Fibroblast of skin of right biceps (primary cell): Measurements from ENCODE around the gene RPL23.

Experiments used
- DNase-seq: peaks from one replicate; pipeline ENCODE4 v3.0.0-alpha.2; 2013

RPL23 gene

GRCh38 chr17:38853292-38854219 is at the start of gene RPL23:
Gene RPL23 (minus strand): TSS chr17:38853721. CDS start chr17:38853710, 11 bp downstream.
- peak; percentile 98 for DNase-seq

- peak; percentile 100 for DNase-seq
These were observed 47.6 kb upstream of the RPL23 start for GRCh38 chr17:38900978-38901656.

GRCh38 chr17:38899421-38899820 is 45.9 kb upstream of the RPL23 start:
- no peak for DNase-seq

- DNase-seq = no peak
These were observed 45.4 kb upstream of the RPL23 start for GRCh38 chr17:38898812-38899348.

GRCh38 chr17:38898291-38898679 is 44.8 kb upstream of the RPL23 start:
- no peak for DNase-seq

GRCh38 chr17:38897671-38898290 is 44.3 kb upstream of the RPL23 start:
- DNase-seq = no peak

- DNase-seq = no peak
These were observed 43.7 kb upstream of the RPL23 start for GRCh38 chr17:38897176-38897575.

GRCh38 chr17:38896346-38896954 is 42.9 kb upstream of the RPL23 start:
- DNase-seq = no peak

GRCh38 chr17:38894276-38894675 is 40.8 kb upstream of the RPL23 start:
- DNase-seq = no peak

- DNase-seq = no peak
These were observed 40.1 kb upstream of the RPL23 start for GRCh38 chr17:38893607-38894006.

- DNase-seq = no peak
These were observed 39.6 kb upstream of the RPL23 start for GRCh38 chr17:38893113-38893512.

GRCh38 chr17:38892620-38893019 is 39.1 kb upstream of the RPL23 start:
- no peak for DNase-seq

- no peak for DNase-seq
These were observed 38.6 kb upstream of the RPL23 start for GRCh38 chr17:38892083-38892482.

- no peak for DNase-seq
These were observed 37.9 kb upstream of the RPL23 start for GRCh38 chr17:38891441-38891840.

- no peak for DNase-seq
These were observed 36.9 kb upstream of the RPL23 start for GRCh38 chr17:38890410-38890746.

GRCh38 chr17:38889745-38890409 is 36.4 kb upstream of the RPL23 start:
- no peak for DNase-seq

- no peak for DNase-seq
These were observed 35.3 kb upstream of the RPL23 start for GRCh38 chr17:38888842-38889241.

- no peak for DNase-seq
These were observed 33.1 kb upstream of the RPL23 start for GRCh38 chr17:38886643-38887010.

- DNase-seq = peak; percentile 44
These were observed 32.5 kb upstream of the RPL23 start for GRCh38 chr17:38885728-38886642.

- DNase-seq = no peak
These were observed 31.7 kb upstream of the RPL23 start for GRCh38 chr17:38885044-38885727.
